HFFc6 (cell line): ENCODE results near the gene ANKRD10. TPM values are rescaled to one million over a fixed set of nuclear protein-coding genes. Genes with fewer than 3 reads are reported as not detected.
A peak's percentile ranks its signal among the peaks of the same experiment; 100 is the strongest.

Source experiments
- DNase-seq: peaks from one replicate; pipeline ENCODE4 v3.0.0-alpha.2; 2018
- H3K27ac Mint-ChIP-seq: 2 replicates; pipeline ENCODE4 v1.8.0; 2020; ENCODE audit warnings: mild to moderate bottlenecking, mixed read lengths
- H3K27me3 Mint-ChIP-seq: 2 replicates; pipeline ENCODE4 v1.8.0; 2021; ENCODE audit warnings: mild to moderate bottlenecking, moderate library complexity, mixed read lengths; ENCODE audit not compliant: insufficient read depth
- H3K36me3 Mint-ChIP-seq: 2 replicates; pipeline ENCODE4 v1.8.0; 2021; ENCODE audit warnings: low read depth, mixed read lengths
- H3K4me1 Mint-ChIP-seq: 2 replicates; pipeline ENCODE4 v1.8.0; 2020; ENCODE audit warnings: low read depth, mixed read lengths
- H3K4me3 Mint-ChIP-seq: 2 replicates; pipeline ENCODE4 v1.8.0; 2020; ENCODE audit warnings: mild to moderate bottlenecking, moderate library complexity, mixed read lengths
- H3K9me3 Mint-ChIP-seq: 2 replicates; pipeline ENCODE4 v1.8.0; 2020; ENCODE audit warnings: mild to moderate bottlenecking, mixed read lengths
- total RNA-seq, 6 experiments: library from RNA; stranded (reverse); fragmentation: NEBNext Ultra II Directional; extraction: Animal tissue kit (Norgen Biotek cat#: 25700); gene quantifications; 2 replicates in 1 of 6; 3 replicates in 5 of 6; pipeline ENCODE4 v1.2.3, GENCODE V29; 2021
- TF ChIP-seq, protein P1 (sequence below): fragments of 200-600 bp; sonication (generic); IDR thresholded peaks from 2 replicates; pipeline ENCODE4 v1.5.0; 2021; ENCODE audit warnings: antibody characterized with exemption, mild to moderate bottlenecking

The ANKRD10 gene
- total RNA-seq, 6 experiments from 2014 or later: 27.1 to 37.2 (median 33.5) TPM

DNA sequence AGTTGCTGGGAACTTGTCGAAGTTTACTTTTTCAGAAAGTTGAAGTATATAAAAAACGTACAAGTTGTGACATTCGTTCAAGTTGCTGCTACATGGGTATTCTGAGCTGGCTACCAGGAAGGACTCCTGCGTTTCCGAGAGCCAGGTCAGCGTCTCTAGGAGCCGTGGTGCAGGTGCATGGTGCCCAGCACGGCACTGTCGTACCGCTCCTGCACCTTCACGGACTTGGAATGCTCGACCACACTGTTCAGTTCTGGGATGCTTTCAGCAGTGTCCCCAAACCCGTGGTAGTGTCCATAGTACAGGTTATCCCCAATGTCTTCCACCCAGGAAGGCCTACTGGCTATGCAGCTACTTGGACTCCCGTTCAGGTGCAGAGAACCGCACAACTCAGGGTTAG, 35.4 kb downstream of the ANKRD10 start:
- Mint-ChIP-seq H3K9me3 (no peaks in the 10 kb centered on the region), H3K4me1 (peaks cover 15% of the 10 kb centered on the region), H3K36me3 (no peaks in the 10 kb centered on the region), H3K4me3 (no peak overlapping the region), H3K27me3 (no peaks in the 10 kb centered on the region; the same call in 1 of the 2 replicates), H3K27ac (no peak overlapping the region)
- DNase-seq: no peak
- TF ChIP-seq, protein P1, sequence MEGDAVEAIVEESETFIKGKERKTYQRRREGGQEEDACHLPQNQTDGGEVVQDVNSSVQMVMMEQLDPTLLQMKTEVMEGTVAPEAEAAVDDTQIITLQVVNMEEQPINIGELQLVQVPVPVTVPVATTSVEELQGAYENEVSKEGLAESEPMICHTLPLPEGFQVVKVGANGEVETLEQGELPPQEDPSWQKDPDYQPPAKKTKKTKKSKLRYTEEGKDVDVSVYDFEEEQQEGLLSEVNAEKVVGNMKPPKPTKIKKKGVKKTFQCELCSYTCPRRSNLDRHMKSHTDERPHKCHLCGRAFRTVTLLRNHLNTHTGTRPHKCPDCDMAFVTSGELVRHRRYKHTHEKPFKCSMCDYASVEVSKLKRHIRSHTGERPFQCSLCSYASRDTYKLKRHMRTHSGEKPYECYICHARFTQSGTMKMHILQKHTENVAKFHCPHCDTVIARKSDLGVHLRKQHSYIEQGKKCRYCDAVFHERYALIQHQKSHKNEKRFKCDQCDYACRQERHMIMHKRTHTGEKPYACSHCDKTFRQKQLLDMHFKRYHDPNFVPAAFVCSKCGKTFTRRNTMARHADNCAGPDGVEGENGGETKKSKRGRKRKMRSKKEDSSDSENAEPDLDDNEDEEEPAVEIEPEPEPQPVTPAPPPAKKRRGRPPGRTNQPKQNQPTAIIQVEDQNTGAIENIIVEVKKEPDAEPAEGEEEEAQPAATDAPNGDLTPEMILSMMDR: no peak

DNA sequence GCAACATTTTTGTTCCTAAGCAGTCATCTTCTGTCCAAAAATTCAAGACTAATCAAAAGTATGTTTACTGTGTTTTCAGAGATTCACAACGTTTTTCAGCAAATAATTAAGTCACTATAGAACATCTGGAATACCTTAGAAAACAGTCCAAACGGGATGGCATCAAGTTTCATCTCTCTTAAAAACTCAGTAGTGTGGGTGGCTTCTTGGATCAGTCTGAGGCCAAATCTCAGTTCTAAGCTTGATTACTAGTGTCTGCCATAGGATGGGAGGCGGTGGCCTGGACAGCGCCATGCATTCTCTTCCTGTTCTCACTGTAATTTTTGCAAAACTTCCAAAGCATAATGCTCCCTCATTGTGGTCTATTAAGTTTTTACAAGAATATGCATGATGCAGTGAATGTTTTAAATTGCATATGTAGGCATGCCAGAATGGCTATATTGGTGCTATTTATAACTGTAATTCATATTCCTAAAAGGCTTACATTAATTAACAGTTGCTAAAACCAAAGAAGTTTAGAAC, 37.1 kb downstream of the ANKRD10 start:
- no peaks in the 10 kb centered on the region for H3K36me3 Mint-ChIP-seq
- no peaks in the 10 kb centered on the region for H3K9me3 Mint-ChIP-seq
- no peak for DNase-seq
- peaks cover 4% of the 10 kb centered on the region; the same call in 1 of the 2 replicates for H3K4me1 Mint-ChIP-seq
- no peaks in the 10 kb centered on the region; the same call in 1 of the 2 replicates for H3K27me3 Mint-ChIP-seq
- TF ChIP-seq, protein P1: no peak
- H3K4me3 Mint-ChIP-seq: no peak overlapping the region
- H3K27ac Mint-ChIP-seq: no peak overlapping the region

GRCh38 chr13:110876609-110877008, 38.3 kb downstream of the ANKRD10 start:
- H3K4me1 Mint-ChIP-seq: peaks cover 8% of the 10 kb centered on the region
- no peak overlapping the region for H3K4me3 Mint-ChIP-seq
- H3K36me3 Mint-ChIP-seq: no peaks in the 10 kb centered on the region
- H3K27ac Mint-ChIP-seq: no peak overlapping the region
- TF ChIP-seq, protein P1: no peak
- no peaks in the 10 kb centered on the region for H3K9me3 Mint-ChIP-seq
- no peak for DNase-seq
- H3K27me3 Mint-ChIP-seq: no peaks in the 10 kb centered on the region; the same call in 1 of the 2 replicates

DNA sequence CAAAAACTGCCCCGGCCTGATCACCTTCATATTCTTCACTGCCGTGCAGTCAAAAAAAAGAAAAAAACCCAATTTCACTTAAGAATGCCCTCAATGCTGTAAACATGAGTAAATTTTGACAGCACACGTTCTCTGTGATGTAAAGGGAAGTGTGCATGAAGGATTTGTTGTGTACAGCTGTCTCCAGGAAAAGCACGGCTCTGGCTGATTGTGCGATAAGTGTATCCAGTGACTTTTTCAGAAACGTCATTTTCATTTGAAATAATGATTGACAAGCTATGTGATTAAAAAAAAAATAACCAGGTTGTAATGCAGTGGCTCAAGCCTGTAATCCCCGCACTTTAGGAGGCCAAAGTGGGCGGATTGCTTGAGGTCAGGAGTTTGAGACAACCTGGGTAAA, 39.6 kb downstream of the ANKRD10 start:
- H3K27ac Mint-ChIP-seq: peak overlapping the region; percentile 75; the same call in 1 of the 2 replicates
- peak overlapping the region; percentile 86 for H3K4me3 Mint-ChIP-seq
- H3K4me1 Mint-ChIP-seq: peaks cover 21% of the 10 kb centered on the region
- no peak for DNase-seq
- no peaks in the 10 kb centered on the region; the same call in 1 of the 2 replicates for H3K27me3 Mint-ChIP-seq
- no peaks in the 10 kb centered on the region for H3K36me3 Mint-ChIP-seq
- H3K9me3 Mint-ChIP-seq: no peaks in the 10 kb centered on the region
- TF ChIP-seq, protein P1: no peak

- DNase-seq: peak; percentile 40
- TF ChIP-seq, protein P1: no peak
- H3K36me3 Mint-ChIP-seq: peaks cover 3% of the 10 kb centered on the region; the same call in 1 of the 2 replicates
- no peaks in the 10 kb centered on the region; the same call in 1 of the 2 replicates for H3K9me3 Mint-ChIP-seq
- peak overlapping the region; percentile 86 for H3K4me3 Mint-ChIP-seq
- no peaks in the 10 kb centered on the region; the same call in 1 of the 2 replicates for H3K27me3 Mint-ChIP-seq
- peak overlapping the region; percentile 75 for H3K27ac Mint-ChIP-seq
- H3K4me1 Mint-ChIP-seq: peaks cover 27% of the 10 kb centered on the region
Measured at GRCh38 chr13:110874508-110874960, 40.3 kb downstream of the ANKRD10 start.
